GM20431 (cell line): Measurements from ENCODE around the gene BCAT1.
"Not testable (repeated sequence)": the region's sequence is repeated elsewhere in the genome, so short reads cannot be mapped to it uniquely, and the experiment has no call there.

Experiments
- in situ Hi-C: fragments of 300-500 bp; cut with MseI, MboI; formaldehyde crosslinking; loops from one replicate; pipeline ENCODE4 v1.15.0; 2020; ENCODE audit warnings: low sequenced_read_pairs; ENCODE audit not compliant: unreplicated experiment

BCAT1 gene

DNA sequence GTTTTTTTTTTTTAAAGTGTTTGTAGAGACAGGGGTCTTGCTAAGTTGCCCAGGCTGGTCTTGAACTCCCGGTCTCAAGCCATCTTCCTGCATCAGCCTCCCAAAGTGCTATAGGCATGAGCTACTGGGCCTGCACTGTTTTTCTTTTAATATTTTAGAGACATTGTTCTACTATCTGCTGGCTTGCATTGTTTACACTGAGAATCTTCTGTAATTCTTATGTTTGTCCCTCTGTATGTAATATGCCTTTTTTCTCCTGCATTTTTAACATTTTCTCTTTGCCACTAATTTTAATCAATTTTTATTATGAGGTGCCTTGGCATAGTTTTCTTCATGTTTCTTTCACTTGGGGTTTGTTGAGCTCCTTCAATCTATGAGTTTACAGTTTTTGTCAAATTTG lies 15.4 kb upstream of the BCAT1 start:
- in situ Hi-C loops = loop anchor here (25.0 kb wide), 1 partner anchor 448 kb away; no protein-coding TSS in a partner anchor

DNA sequence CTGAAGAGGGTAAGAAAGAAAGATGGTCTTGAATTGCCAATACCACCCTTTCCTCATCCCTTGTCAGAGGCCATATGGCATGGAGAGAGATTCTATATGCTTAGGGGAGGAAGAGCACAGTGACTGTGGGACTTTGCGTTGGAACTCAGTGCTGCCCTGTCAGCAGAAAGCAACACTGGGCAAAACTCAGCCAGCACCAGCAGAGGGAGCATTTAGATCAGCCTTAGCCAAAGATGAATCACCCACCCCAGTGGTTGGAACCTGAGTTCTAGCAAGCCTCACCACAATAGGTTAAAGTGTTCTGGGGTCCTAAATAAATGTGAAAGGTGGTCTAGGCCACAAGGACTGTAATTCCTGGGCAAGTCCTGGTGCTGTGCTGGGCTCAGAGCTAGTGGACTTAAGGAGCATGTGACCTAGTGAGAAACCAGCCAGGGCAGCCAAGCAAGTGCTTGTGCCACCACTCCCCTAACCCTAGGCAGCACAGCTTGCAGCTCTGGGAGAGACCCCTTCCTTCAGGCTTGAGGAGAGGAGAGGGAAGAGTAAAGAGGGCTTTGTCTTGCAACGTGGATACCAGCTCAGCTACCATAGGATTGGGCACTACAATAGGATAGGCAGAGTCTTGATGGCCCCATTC lies 11.4 kb upstream of the BCAT1 start:
- in situ Hi-C loops = loop anchor here (25.0 kb wide), 1 partner anchor 452 kb away; no protein-coding TSS in a partner anchor

GRCh38 chr12:24956351-24956750 lies 7.5 kb upstream of the BCAT1 start:
- in situ Hi-C loops = loop anchor here (25.0 kb wide), 1 partner anchor 456 kb away; no protein-coding TSS in a partner anchor

DNA sequence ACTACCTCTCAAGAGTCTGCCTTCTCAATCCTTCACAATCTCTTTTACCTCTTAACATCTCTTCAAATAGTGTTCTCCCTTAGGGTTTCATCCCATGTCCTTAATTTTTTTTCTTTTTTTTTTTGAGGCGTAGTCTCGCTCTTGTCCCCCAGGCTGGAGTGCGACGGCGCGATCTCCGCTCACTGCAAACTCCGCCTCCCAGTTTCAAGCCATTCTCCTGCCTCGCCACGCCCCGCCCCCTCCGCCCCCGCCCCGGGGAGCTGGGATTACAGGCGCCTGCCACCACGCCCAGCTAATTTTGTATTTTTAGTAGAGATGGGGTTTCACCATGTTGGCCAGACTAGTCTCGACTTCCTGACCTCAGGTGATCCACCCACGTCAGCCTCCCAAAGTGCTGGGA lies 7.0 kb upstream of the BCAT1 start:
- in situ Hi-C loops = loop anchor here (25.0 kb wide), 1 partner anchor 456 kb away; no protein-coding TSS in a partner anchor

DNA sequence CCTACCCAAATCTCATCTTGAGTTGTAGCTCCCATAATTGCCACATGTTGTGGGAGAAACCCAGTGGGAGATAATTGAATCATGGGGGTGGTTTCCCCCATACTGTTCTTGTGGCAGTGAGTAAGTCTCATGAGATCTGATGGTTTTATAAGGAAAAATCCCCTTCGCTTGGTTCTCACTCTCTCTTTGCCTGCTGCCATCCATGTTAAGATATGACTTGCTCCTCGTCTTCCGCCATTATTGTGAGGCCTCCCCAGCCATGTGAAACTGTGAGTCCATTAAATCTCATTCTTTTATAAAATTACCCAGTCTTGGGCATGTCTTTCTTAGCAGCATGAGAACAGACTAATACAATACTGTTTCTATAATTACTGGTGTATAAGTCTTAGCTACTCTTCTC lies 6.5 kb upstream of the BCAT1 start:
- in situ Hi-C loops = loop anchor here (25.0 kb wide), 1 partner anchor 457 kb away; no protein-coding TSS in a partner anchor

DNA sequence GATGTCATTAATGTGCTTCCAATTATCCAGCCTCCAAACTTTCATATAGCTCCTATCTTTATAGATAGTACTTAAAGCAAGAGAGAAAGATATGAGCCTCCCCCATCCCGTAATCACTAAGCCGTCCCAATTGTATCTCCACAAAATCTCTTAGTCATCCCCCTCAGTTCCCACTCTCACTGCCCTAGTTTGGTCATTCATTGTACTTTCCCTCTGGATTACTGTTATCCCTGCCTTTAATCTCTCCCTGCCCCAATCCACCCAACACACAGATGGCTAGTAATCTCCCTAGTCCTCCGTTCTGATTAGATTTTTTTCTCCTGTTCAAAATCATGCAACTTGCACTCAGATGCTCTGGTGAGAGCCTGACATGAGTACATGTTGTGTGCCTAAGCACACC lies 5.4 kb upstream of the BCAT1 start:
- in situ Hi-C loops = loop anchor here (25.0 kb wide), 1 partner anchor 458 kb away; no protein-coding TSS in a partner anchor

DNA sequence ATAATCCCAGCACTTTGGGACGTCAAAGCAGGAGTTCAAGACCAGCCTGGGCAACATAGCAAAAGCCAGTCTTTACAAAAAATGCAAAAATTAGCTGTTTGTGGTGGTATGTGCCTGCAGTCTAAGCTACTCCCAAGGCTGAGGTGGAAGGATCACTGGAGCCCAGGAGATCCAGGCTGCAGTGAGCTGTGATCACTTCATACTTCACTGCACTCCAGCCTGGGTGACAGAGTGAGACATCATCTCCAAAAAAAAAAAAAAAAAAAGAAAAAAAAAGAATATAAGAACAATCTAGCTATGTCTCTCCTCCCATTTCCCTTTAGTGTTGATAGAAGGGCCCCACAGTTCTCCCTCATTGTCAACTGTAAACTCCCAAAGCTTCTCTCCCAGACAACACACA lies 3.5 kb upstream of the BCAT1 start:
- in situ Hi-C loops = loop anchor here (25.0 kb wide), 1 partner anchor 460 kb away; no protein-coding TSS in a partner anchor

- in situ Hi-C loops = loop anchor here (25.0 kb wide), 1 partner anchor 462 kb away; no protein-coding TSS in a partner anchor
These were observed 1.4 kb upstream of the BCAT1 start for GRCh38 chr12:24950231-24950834.

DNA sequence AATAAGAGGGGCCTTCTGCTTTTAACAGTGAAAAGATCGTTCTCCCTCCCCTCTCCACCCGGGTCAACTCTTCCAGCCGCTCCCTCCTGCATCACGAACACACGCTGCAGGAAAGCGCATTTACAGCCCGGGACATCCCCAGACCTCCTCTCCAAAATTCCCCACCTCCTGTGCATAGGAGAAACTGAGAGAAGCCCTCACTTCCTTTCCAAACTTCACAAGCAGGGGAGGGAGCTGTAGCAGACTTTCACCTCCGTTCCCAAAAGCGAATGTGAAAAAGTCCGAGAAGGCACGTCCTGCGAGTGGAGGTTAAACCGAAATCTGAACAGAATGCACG lies 513 bp downstream of the BCAT1 start:
- in situ Hi-C loops = no loop called here

DNA sequence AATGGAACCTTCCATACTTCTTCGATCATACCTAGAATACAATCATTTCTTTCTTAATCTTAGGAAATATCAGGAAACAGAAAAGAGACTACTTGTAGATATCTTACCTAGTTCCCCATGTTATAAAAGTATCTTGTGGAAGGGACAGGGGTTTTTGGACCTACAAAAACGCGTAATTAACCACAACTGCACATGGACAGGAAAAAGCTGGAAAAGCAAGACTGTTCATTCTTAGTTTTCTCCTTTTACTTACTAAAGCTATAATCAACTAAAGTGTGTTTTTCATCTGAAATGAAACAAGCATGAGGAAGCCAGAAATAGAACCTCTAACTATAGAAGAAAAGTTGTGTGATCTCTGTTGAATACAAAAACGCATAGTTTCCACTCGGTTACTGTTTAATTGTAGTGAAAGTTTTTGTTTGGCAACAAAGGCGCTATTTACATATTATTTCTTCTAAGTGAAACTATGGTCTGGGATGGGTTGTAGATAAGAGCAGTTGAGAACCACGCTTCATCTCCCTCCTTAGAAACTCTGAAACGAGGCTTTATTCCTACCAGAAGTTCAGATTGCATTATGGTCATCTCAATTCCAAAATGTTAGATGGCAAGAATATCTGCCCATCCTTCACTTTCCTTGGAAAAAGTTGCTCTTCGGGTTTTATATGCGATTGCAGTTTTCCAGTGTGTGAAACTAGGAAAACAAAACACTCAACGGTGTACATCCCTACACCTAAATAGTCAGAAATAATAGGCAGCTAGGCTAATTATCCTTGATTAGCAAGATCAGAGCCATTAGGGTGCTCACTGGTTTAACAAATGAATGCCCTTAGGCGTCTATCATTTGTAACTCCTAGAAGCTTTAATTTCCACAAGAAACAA lies 1.1 kb downstream of the BCAT1 start:
- in situ Hi-C loops = no loop called here

DNA sequence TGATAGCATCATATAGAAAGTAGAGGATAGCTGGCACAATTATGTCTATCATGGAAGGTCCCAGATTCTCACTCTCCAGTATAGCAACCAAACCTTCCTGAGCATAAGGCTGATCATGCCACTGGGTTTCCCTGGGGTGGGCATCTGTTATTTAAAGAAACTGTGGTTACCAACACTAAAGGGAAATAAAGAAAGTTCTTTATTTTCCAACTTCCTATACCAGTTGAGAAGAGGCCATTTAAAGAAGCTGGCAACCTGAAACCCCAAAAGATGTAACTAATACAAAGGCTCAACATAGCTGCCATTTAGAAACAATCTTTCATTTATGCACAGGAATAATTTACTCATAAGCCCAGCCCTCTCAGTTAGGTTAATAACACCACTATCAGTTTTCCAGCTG lies 3.1 kb downstream of the BCAT1 start:
- in situ Hi-C loops = no loop called here

DNA sequence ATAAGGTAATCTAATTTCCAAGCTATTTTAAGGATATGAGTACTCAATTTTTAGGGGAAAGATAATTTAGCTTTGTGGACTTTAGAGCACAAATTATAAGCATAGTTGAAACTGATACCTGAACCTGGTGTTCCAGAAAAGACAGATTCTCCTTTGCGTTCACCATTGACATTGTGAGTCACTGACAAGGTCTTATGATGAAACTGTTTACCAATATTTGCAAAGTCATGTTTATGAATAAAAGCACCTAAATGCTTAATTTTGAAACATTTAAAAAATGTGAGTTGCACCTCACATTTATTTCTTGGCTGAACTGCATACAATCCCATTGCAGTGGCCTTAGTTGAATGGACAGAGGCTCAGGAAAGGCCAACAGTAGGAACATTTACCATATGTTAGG lies 3.9 kb downstream of the BCAT1 start:
- in situ Hi-C loops = no loop called here

DNA sequence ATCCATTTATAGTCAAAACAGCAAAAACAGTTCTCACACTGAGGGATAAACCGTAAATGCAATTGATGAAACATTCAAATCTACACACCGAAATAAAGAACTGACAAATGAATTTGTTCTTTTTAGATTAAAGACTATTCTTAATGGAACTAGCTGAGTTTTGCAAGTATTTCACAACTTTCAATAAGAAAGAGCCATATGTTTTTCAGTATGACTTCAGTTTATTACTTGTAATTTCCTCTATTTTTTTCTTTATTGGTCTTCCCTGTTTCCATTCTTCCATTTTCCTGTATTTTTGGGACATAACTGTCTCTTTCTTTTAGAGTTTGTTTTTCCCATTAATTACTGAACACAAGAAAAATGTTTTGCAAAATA lies 4.3 kb downstream of the BCAT1 start:
- in situ Hi-C loops = no loop called here

DNA sequence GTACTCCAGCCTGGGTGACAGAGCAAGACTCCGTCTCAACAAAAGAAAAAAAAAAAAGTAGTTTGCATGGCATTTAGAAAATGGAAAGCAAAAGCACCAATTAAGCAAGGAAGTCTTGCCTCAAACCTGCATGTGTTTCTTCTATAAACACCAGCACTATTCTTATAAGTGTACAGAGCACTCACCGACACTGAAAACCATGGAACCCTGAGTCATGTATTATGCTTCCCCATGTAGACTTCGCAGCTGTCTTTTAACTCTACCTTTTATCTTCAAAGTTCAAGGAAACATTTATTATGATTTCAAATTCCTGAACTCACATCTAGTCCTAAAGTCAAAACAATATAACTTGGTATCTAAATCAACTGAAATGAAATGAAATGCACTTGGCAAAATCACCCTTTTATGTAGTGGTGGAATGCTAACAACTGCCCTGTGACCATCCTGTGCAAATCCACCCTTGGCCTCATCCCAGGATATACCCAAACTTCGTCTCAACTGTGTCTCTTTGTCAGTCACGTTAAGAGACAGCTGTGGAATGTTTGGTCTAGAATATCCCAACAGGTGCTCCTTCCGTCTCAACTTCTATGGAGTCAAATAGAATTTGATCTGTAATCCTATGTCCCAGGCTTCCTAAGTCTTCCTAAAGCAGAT lies 4.8 kb downstream of the BCAT1 start:
- in situ Hi-C loops = no loop called here

- in situ Hi-C loops = no loop called here
These were observed 8.7 kb downstream of the BCAT1 start for GRCh38 chr12:24940157-24940556.

- in situ Hi-C loops = not testable (repeated sequence)
These were observed 9.3 kb downstream of the BCAT1 start for GRCh38 chr12:24939551-24939950.

DNA sequence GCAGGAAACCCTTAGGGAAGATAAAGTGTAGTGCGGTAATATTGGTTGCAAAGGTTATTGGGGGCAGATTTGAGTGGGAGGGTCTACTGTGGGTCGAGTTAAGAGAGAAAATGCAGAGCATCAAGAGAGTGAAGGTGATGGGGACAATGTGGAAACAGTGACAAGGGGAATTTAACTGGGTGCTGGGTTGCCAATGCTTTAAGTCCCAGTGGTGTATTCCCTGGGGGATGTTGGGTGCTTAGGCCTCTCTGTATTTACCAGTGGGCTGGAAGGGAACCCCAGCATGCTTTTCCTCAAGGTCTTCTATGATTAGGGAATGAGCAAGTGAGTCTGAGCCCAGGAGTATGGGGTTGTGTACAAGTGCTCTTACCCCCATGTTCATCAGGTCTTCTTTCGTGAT lies 10.6 kb downstream of the BCAT1 start:
- in situ Hi-C loops = no loop called here

DNA sequence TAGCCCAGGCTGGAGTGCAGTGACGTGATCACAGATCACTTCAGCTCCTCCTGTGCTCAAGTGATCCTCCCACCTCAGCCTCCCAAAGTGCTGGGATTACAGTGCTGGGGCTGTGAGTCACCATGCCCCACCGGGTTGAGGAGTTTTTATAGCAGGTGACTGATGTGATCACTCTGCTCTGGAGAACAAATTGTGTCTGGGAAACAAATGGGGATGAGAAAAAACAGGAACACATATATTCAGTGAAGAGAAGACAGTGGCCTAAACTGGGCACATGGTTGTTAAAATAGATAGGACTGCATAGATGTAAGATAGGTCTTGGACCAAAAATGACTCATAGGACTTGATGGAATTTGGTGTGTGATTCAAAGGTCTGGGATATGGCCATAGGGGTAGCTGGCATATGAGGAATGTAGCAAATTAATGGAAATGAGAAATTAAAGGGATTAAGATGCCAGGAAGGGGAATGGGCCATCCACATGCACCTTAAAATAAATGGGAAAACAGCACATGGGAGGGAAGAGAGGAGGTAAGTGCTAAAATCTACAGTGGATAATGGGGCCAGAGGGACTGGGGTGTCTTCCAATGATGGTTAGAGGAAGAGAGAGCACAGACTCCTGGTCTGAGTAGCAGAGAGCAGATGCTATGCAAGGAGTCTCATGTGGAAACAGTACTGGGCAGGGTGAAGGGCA lies 11.2 kb downstream of the BCAT1 start:
- in situ Hi-C loops = no loop called here

DNA sequence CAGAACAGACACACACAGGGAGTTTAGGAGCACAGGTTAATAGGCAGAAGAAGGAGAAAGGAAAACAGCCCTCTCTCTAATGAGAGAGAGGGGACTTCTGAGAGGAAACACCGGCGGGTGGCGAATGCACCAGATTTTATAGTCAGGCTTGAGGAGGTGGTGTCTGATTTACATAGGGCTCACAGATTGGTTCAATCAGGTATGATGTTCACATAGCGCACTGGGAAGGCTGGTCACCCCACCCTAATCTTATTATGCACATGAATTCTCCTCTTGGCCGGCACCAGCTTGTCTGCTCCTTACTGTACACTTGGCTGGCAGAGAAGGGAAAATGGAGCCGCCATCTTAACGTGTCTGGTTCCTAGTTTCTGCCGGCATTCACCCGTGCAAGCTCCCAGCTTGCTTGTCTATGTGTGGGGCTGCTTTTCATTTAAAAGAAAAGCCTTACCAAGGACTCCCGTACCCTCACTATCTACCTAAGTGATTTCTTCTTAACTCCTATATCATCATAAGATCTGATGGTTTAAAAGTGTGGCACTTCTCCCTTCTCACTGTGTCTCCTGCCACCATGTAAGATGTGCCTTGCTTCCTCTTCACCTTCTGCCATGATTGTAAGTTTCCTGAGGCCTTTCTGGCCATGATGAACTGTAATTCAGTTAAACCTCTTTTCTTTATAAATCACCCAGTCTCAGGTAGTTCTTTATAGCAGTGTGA lies 15.1 kb downstream of the BCAT1 start:
- in situ Hi-C loops = no loop called here
